ENCODE results near the gene GAL3ST1.
"Not testable (repeated sequence)": the region's sequence is repeated elsewhere in the genome, so short reads cannot be mapped to it uniquely, and the experiment has no call there.

Gene GAL3ST1

DNA sequence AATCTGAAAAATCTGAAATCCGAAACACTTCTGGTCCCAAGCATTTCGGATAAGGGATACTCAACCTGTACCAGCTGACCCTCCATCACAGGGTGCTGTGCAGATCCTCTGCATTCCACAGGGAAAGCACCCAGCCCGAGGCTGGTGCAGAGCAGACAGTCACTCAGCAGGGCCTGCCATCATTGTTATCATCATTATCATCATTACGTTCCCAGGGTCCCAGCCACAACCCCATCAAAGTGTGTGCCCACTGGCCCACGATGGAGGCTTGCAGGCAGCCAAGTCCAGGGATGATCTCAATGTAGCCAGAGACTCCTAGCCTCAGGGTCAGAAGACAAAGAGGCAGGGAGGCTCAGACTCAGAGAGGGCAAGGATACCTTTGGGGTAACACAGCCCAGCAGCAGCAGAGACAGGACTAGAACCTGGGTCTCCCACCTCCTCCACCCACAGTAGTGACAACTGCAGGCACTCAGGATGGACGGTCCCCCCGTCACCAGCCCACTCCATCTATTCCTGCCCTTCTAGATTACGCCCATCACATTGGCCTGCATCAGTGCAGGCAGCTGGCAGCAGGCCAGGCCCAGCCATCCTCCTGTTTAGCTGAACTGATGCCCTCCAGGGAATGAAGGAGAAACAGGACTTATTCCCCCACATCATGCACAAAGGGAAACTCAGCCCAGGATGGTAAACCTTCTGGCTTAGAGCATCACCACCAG, 10.3 kb downstream of the GAL3ST1 start:
- no peak for DNase-seq (ENCODE audit: low read depth)

DNA sequence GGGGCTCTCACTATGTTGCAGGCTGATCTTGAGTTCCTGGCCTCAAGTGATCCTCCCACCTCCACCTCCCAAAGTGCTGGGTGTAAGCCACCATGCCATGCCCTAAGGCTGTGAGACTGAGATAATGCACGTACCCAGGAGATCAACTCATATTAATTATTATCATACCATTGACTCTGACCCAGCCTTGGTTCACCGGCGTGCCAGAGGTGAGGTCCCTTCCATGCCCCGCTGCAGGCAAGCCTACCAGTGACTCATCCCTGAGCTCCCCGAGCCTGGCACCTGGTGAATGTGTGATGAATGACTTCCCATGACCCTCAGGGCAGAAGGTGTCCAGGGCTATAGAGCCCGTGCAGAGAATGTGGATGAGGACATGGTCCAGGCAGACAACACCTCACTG, 12.1 kb downstream of the GAL3ST1 start:
- no peak for DNase-seq (ENCODE audit: low read depth)

DNA sequence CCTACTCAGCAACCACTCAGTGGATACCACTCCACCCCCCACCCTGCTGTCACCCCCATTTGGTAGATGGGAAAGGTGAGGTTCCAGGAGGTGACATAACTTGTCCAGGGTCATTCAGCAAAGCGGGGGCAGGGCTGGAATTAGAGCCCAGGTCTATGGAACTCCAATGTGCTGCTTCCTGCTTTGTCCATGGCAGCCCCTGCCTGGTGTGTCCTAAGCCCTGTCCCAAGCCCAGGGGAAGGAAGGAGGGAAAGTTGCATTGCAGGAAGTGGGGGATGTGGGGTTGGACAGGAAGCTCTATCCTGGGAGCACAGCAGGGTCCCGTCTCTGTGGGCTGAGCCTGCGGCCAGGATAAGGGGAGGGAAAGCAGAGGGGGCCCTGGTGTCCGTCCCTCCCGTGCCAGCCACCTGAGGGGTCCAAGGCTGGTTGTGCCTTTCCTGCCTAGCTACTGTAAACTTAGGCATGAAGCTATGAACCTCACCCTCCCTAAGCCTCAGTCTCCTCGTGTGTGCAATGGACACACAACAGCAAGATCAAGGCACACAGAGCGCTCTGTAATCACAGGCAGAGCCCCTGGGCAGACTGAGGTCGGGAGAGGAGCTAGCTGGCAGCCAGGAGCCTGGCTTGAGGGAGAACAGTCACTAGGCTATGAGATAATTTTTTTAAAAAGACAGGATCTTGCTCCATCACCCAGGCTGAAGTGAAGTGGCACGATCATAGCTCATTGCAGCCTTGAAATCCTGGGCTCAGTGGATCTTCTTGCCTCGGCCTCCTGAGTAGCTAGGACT, 12.9 kb downstream of the GAL3ST1 start:
- no peak for DNase-seq (ENCODE audit: low read depth)

DNA sequence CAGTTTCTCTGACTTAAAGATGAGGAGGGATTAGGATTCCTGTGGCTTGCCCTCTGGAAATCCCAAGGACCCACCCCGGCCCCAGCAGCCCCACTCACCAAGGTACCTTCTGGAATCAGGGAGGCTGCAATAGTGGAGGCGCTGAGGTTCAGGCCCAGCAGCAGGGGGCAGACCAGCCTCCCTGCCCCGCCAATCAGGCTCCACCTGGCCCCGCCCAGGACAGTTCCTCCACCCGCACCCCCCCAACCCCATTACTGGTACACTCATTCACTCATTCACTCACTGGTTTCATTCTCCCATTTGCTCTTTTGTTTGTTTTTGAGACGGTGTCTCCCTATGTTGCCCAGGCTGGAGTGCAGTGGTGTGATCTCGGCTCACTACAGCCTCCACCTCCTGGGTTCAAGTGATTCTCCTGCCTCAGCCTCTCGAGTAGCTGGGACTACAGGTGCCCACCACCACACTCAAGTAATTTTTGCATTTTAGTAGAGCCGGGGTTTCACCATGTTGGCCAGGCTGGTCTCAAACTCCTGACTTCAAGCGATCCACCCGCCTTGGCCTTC, 13.7 kb downstream of the GAL3ST1 start:
- not testable (repeated sequence) for DNase-seq (ENCODE audit: low read depth)

DNA sequence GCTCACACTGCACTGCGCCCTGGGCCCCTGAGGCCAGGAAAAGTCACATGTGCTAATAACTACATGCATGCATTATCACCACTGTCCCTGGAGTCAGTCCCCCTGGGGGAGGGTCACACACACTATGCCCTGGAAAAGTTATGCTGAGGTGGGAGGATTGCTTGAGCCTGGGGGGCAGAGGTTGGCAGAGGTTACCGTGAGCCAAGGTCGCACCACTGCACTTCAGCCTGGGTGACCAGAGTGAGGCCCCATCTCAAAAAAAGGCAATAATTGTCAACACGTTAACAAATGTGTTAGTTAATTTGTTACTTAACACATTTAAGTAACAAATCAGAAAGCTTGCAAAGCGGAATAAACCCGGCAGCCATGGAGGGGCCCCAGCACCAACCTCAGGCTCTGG, 14.6 kb downstream of the GAL3ST1 start:
- DNase-seq (ENCODE audit: low read depth), result no peak

DNA sequence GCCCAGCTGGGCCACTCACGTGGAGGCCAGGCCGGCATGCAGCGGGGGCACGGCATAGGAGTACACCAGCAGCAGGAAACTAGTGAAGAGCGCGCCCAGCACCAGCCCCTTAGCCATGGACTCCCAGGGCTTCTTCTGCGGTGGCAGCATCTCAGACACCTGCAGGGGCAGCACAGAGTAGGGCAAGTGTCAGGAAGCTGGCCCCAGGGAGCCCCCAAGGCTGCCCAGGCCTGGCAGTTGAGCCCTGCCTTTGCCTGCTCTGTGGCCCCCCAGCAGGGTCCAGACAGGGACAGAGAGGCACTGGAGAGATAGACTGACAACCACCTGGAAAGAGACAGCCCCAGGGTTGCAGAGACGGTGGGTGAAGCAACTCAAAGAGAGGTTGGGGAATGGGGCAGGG, 17.2 kb downstream of the GAL3ST1 start:
- no peak for DNase-seq (ENCODE audit: low read depth)

DNA sequence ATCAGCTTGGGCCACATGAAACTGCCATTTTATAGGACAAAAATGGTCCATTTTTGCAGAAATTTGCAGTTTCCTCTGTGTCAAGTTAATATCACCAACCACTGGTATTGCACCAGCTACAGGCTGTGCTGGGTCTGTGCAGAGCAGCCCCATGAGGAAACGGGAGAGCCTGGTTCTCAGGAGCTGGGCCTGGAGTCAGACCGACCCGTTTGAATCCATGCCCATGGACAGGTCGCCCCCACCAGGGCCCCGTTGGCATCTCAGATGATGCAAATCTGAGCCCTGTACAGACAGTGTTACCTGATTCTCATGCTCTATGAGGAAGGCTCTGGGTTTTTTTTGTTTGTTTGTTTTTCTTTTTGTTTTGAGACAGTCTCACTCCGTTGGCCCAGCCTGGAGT, 18.1 kb downstream of the GAL3ST1 start:
- DNase-seq (ENCODE audit: low read depth), result no peak

DNA sequence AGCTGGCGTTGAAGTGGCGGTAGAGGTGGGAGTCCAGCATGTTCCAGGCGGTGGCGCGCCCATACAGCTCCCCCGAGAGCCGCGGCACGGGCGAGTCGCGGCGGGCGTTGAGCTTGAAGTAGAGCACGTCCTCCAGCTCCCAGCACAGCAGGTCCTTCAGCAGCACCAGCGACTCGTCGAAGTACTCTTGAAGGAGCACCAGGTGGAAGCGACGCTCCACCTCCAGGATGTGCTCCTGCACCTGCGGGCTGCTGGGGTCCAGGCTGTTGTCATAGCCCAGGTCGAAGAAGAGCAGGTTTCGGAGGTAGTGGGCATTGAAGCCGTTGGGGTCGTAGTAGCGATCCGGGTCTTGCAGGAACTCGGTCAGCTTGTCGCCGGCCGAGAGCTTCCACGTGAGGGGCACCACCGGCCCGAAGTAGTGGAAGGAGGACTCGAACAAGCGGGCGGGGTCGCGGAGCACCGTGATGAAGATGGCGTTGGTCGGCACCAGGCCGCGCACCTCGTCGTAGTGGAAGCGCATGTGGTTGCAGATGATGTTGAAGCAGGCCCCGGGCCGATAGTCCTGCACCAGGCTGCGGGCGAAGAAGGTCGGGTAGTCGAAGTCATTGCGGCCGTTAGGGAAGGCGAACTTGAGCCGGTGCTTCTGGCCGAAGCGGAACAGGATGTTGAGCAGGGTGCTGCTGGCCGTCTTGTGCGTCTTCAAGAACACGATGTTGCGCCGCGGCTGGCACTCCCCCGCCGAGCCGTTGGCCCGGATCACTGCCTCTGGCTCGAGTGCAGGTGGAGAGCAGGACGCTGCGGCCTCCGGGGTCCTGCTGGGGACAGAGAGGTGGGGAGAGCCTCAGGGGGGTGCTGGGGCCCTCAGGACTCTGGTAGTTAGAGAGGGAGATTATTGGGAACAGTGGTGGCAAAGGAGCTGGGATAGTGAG, 18.9 kb downstream of the GAL3ST1 start:
- DNase-seq (ENCODE audit: low read depth), result no peak

DNA sequence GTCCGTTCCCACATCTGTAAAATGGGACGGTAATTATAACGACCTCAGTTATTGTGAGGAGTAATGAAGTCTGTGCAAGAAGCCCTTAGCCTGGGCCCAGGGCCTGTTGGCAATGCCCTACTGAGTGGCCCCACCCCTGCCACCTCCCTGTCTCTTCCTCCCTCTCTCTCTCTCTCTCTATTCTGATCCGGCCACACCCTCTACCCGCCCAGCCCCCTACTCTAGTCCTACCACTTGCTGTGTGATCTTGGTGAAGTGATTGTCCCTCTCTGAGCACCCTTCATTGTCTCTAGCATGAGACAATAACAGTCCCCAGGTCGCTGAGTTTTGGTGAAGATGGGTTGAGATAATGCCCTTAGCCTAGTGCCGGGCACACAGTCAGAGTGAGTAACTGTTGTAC, 20.5 kb downstream of the GAL3ST1 start:
- DNase-seq (ENCODE audit: low read depth), result no peak

DNA sequence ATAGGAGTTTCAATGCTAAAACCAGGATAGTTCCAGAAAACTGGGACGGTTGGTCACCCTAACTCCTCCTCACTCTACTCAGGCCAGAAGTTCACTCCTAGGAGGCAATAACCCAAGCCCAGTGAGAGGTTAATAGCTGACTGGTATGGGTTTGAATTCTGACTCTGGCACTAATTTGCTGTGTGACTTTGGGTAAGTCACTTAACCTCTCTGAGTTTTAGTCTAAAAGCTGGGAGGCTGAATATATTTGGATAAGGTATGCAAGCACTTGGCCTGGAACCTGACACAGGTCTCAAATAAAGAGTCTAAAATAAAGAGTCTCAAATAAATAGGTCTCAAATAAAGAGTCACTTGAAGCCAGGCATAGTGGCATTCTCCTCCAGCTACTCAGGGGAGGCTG, 21.7 kb downstream of the GAL3ST1 start:
- DNase-seq (ENCODE audit: low read depth), result no peak

DNA sequence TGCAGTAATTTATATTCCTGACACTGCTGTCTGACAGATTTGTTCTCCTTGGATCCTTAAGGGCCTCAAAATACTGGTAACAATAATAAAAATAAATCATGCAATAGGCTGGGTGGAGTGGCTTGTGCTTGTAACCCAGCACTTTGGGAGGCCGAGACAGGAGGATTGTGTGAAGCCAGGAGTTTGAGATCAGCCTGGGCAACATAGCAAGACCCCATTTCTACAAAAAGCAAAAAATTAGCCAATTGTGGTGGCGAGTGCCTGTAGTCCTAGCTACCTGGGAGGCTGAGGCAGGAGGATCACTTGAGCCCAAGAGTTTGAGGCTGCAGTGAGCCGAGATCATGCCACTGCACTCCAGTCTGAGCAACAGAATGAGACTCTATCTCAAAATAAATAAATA, 22.7 kb downstream of the GAL3ST1 start:
- DNase-seq (ENCODE audit: low read depth), result not testable (repeated sequence)

DNA sequence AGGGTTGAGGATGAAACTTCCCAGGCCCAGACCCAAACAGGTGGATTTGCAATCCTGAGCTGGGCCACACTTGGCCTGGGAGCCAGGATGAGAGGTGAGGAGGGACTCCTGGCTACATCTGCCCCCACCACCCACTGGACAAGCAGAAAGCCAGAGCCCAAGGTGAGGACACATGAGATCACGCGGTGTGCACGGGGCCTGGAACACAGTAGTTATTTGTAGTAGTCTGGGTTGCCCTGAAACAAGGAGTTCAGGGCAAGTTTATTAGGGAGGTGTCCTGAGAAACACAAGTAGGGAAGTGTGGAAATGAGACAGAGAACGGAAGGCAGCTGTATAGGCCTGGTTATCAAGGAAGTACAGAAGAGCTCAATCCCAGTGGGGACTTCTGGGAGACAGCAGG, 27.3 kb downstream of the GAL3ST1 start:
- DNase-seq (ENCODE audit: low read depth), result no peak

DNA sequence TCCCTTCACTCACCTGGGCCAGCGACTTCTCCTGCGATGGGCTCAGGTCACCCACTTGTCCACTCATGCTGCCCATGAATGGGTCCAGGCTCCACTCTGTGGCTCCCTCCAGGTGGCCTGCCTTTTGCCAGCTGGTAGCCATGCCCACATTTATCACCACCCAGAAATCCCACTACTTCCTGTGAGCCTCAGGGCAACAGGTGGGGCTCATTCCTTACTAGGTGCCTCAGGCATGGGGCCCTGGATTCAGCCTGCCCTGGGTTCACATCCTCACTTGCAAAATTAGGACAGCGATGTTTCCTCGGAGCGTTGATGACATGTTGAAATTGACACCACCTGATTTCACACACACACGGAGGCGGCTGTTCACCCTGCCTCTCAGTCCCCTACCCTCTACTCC, 27.8 kb downstream of the GAL3ST1 start, which contains the start of gene SEC14L6:
Gene SEC14L6 (minus strand): TSS at position 126 of the 400 bp plus-strand sequence. CDS start 59 bp downstream, at position 67.
- no peak for DNase-seq (ENCODE audit: low read depth)

DNA sequence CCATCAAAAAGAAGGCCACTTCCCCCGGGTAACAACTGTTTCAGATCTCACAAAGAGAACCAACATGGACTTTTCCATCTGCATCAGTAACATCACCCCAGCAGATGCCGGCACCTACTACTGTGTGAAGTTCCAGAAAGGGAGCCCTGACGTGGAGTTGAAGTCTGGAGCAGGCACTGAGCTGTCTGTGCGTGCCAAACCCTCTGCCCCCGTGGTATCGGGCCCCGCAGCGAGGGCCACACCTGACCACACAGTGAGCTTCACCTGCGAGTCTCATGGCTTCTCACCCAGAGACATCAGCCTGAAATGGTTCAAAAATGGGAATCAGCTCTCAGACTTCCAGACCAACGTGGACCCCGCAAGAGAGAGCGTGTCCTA, 31.7 kb downstream of the GAL3ST1 start:
- DNase-seq (ENCODE audit: low read depth), result no peak

DNA sequence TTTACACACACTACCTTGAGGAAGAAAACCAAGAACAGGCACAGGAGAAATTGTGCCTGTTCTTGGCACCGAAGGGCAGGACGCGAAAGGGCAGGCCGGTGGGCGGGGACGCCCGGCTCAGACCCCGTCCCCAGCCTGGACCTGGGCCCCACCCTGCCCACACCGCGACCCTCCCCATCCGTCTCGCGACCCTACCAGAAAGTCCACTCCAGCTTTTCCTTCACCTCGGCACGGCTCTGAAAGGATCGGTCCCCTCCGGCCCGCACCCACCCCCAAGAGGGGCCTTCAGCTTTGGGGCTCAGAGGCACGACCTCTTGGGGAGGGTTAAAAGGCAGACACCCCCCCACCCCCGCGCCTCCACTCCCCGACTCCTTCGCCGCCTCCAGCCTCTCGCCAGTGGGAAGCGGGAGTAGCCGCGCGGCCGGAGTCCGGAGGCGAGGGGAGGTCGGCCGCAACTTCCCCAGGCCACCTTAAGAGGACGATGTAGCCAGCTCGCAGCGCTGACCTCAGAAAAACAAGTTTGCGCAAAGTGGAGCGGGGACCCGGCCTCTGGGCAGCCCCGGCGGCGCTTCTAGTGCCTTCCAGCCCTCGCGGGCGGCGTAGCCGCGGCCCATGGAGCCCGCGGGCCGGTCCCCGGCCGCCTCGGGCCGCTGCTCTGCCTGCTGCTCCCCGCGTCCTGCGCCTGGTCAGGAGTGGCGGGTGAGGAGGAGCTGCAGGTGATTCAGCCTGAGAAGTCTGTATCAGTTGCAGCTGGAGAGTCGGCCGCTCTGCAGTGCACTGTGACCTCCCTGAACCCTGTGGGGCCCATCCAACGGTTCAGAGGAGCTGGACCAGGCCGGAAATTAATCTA, 32.3 kb downstream of the GAL3ST1 start:
- no peak for DNase-seq (ENCODE audit: low read depth)

DNA sequence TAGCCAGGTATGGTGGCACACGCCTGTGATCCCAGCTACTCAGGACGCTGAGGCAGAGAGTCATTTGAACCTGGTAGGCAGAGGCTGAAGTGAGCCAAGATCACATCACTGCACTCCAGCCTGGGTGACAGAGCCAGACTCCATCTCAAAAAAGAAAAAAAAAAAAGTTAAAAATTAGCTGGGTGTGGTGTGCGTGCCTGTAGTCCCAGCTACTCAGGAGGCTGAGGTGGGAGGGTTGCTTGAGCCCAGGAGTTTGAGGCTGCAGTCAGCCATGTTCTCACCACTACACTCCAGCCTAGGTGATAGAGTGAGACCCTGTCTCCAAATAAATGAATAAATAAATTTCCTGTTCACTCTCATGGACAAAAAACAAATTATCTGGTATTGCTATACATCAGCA, 33.0 kb downstream of the GAL3ST1 start:
- DNase-seq (ENCODE audit: low read depth), result not testable (repeated sequence)

DNA sequence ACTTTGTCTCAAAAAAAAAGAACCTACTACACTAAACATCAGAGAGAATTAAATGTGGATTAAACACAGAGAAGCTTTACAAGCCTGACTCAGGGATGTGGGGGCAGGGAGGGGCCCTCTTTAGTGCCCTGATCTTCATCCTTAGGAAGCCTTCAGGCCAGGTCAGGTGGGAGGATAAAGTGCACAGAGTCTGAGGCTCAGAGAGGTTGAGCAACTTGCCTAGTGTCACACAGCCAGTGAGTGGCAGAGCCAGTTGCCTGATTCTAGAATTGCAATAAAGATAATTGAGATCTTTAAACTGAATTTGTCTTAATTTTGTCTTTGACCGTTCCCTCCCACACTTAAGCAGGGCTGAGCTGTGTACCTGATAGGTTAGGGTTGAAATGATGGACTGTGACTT, 35.1 kb downstream of the GAL3ST1 start:
- DNase-seq (ENCODE audit: low read depth), result no peak

DNA sequence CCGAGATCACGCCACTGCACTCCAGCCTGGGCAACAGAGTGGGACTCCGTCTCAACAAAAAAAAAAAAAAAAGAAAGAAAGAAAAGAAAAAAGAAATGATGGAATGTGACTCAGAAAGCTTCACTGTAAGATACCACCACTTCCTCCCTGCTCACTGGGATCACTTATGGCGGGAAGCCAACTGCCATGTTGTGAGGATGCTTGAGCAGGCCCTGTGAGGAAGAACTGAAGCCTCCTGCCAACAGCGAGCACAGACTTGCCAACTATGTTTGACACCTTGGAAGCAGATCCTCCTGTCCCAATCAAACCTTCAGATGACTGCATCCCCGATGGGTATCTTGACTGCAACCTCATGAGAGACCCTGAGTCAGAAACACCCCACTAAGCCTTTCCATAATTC, 36.2 kb downstream of the GAL3ST1 start:
- DNase-seq (ENCODE audit: low read depth), result no peak

DNA sequence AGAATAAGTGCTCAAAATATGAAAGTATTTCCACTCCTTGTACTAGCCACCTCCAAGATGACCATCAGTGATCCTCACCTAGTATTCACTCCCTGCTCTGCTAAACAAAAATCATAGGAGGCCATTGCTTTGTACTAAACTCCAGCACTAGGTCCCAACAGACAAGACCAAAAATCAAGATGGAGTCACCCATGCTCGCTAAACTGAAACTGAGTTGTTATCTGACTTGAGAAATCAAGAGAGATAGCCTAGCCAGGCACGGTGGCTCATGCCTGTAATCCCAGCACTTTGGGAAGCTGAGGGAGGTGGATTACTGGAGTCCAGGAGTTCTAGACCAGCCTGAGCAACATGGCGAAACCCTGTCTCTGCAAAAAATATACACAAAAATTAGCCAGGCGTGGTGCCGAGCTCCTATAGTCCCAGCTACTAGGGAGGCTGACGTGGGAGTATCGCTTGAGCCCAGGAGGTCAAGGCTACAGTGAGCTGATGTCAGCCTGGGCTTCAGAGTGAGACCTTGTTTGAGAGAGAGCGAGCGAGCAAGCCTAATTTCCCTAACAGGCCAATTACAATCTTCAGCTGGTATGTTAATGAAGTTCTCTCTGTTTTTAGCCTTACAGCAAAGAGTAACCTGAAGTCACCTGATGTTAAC, 37.3 kb downstream of the GAL3ST1 start:
- DNase-seq (ENCODE audit: low read depth), result no peak

DNA sequence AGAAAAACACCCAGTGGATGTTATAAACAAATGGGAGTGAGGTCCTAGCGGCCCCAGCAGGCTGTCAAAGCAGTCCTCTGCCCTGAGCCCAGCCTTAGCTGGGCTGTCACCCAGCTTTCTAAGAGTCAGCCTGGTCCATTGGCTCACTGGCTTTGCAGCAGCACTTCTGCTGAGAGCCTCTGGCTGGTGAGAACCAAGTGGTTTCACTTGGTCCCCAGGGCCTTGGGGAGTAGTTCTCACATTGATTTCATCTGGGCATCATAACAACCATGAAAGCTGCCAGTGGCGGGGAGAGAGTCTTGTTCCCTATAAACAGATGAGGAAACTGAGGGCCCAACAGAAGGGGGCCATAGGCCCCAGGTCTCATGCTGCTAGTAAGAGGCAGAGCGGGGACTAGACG, 39.3 kb downstream of the GAL3ST1 start:
- DNase-seq (ENCODE audit: low read depth), result no peak
